G401 (cell line): Measurements from ENCODE around the gene P3H4. TPM values are rescaled to one million over a fixed set of nuclear protein-coding genes. Genes with fewer than 3 reads are reported as not detected.

Source experiments
- DNase-seq: peaks from one replicate; pipeline ENCODE4 v3.0.0-alpha.2; 2015; ENCODE audit warnings: low spot score
- in situ Hi-C: cut with HindIII; loops from 2 replicates; pipeline ENCODE4 v1.10.0; 2016; ENCODE audit warnings: low sequenced_read_pairs, mixed read lengths
- total RNA-seq: library from RNA; depleted of rRNA; stranded (reverse); fragments of >200 nt; shearing (Covaris generic); gene quantifications from 2 replicates; pipeline ENCODE4 v1.2.3, GENCODE V29; 2014

The P3H4 gene
- total RNA-seq, 1 experiment from 2014 or later: 40.4 TPM

DNA sequence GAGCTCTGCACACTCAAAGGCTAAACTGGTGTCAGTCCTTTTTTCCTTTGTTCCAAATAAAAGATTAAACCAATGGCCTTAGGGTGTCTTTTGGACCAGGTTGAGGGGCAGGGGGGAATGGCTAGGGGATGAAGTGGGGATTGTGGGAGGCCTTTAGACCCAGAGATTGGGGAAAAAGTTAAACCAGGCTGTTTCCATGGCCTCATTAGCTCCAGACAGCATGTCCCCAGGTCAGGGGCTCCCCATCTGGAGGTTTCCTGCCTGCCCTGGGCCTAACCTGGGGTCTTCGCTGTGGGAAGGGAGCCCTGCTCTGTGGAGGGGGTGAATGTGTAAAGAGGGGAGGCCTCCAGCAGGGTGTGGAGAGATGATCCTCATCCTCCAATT is 11.4 kb upstream of the P3H4 start:
- in situ Hi-C loops: no loop called here
- DNase-seq: no peak

DNA sequence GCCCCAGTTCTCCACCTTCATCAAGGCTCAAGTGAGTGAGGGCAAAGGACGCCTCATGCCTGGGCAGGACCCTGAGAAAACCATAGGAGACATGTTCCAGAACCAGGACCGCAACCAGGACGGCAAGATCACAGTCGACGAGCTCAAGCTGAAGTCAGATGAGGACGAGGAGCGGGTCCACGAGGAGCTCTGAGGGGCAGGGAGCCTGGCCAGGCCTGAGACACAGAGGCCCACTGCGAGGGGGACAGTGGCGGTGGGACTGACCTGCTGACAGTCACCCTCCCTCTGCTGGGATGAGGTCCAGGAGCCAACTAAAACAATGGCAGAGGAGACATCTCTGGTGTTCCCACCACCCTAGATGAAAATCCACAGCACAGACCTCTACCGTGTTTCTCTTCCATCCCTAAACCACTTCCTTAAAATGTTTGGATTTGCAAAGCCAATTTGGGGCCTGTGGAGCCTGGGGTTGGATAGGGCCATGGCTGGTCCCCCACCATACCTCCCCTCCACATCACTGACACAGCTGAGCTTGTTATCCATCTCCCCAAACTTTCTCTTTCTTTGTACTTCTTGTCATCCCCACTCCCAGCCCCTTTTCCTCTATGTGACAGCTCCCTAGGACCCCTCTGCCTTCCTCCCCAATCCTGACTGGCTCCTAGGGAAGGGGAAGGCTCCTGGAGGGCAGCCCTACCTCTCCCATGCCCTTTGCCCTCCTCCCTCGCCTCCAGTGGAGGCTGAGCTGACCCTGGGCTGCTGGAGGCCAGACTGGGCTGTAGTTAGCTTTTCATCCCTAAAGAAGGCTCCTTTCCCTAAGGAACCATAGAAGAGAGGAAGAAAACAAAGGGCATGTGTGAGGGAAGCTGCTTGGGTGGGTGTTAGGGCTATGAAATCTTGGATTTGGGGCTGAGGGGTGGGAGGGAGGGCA is 10.7 kb upstream of the P3H4 start:
- DNase-seq: no peak
- in situ Hi-C loops: no loop called here

DNA sequence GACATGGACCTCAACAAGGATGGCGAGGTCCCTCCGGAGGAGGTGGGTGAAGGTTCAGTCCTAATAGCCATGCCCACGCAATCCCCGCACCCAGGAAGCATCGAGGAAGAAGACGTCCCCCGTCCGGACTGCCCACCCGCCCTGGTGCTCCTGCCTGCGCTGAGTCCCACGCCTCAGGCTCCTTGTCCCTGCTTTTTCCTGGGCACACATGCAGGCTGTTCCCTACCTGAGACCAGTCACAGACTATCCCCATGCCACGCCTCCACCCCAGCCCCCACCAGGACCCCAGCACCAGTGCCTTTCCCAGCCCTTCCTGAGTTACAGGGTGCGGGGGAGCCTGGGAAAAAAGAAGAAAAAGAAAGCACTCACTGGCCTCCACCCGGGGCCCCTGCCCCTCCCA is 10.0 kb upstream of the P3H4 start:
- in situ Hi-C loops: no loop called here
- no peak for DNase-seq

DNA sequence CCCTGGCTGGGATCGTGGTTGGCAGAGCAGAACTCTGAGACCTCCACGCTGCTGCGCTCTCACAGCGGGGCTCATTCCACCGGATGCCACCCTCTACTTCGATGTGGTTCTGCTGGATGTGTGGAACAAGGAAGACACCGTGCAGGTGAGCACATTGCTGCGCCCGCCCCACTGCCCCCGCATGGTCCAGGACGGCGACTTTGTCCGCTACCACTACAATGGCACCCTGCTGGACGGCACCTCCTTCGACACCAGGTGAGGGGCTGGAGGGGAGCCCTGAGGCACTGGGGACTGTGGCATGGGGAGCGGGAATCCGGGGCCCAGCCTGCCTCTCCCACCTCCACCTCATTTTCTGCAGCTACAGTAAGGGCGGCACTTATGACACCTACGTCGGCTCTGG is 6.3 kb upstream of the P3H4 start:
- in situ Hi-C loops: no loop called here
- DNase-seq: no peak

DNA sequence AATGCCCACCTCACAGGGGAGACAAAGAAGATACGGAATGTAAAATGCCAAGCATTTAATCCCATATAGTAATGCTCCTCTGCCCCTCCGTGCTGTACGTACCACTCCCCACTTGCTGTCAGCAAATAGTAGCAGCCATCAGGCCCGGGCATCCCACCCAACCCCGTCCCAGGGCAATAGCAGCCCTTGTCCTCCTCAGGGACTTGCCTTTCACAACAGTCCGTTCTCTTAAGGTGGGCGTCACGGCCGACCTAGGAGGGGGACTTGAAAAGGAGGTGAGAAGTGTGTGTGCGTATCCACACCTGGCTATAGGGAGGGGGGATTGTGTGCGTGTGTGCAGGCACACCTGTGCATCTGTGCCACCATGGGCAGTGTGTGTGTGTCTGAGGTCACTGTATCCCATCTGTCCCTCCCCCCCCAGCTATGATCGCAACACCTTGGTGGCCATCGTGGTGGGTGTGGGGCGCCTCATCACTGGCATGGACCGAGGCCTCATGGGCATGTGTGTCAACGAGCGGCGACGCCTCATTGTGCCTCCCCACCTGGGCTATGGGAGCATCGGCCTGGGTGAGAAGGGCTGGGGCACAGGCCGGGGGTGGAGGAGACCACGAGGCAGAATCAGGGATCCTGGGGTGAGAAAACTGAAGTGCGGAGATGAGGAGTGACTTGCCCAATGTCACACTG is 5.0 kb upstream of the P3H4 start:
- DNase-seq: no peak
- in situ Hi-C loops: no loop called here

DNA sequence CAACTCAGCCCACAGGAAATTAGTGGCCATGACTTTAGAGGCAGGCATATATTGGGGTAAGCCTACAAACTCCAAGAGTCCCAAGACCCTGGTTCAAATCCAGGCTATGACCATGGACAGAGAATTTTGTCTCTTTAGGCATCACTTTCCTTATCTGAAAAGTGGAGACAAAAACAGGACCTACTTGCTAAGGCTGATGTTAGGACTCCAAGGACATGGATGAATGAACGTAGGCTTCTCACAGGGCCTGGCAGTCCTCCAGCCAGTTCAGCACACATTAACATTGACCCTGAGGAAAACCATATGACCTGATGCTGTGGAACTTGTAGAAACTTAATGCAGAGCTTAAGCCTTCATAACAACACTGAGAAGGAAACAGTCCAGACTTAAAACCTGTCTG is 2.4 kb upstream of the P3H4 start:
- in situ Hi-C loops: no loop called here
- DNase-seq: no peak

DNA sequence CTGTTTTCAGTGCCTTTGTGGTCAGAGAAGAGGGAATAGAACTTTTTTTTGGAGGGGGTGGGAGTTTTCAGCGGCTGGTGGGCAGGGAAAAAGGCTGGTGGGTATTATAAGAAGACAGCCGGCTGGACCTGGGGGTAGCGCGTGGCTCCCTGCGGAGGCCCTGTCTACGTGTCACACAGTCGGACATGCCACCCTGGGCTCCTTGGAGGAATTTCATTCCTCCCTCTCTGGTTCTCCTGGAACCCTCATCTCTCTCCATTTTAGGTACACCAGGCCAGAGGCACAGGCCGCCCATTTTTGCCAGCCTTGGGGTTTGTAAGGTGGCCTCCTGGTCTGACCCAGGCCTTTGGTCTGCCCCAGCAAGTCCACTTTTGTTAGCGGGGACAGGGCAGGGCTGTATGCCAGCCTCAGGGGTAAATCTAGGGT is 2.0 kb upstream of the P3H4 start:
- in situ Hi-C loops: no loop called here
- no peak for DNase-seq

DNA sequence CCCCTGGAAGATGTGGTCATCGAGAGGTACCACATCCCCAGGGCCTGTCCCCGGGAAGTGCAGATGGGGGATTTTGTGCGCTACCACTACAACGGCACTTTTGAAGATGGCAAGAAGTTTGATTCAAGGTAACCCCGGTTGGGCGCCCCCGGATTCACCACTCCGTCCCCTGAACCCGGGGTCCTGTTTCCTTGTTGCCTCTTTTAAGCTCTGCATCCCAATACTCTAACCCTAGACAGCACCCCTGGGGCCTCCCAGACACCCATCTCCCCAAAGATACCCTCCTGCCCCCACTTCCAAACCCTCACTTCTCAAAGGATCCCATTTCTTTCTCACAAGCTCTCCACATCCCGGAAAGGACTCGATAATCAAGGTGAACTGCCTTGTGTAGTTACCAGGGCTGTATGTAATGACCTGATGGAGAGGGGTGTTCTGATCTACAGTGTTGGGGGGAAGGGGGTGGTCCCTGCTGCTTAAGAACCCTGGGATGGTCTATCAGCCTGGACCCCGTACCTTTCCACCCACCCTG is 1.5 kb upstream of the P3H4 start:
- DNase-seq: no peak
- in situ Hi-C loops: no loop called here

DNA sequence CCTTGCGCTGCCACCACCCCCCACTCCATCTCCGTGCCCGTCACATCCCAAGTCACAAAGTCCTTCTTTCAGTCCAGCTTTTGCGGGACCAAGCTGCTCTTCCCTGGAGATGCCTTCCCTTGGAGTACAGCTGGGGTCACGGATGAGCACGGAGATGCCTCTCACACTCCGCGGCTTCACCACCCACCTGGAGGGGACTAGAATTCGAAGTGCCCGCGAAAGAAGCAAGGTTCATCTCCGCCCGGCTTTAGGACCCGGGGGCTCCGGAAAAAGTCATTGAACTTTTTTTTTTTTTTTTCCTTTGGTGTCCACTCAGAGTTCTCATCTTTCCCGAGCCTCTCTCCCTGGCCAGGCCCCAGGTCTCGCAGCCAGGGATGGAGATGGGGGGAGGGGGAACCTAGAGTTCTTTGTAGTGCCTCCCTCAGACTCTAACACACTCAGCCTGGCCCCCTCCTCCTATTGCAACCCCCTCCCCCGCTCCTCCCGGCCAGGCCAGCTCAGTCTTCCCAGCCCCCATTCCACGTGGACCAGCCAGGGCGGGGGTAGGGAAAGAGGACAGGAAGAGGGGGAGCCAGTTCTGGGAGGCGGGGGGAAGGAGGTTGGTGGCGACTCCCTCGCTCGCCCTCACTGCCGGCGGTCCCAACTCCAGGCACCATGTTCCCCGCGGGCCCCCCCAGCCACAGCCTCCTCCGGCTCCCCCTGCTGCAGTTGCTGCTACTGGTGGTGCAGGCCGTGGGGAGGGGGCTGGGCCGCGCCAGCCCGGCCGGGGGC is 817 bp upstream of the P3H4 start, which contains the start of gene FKBP10:
FKBP10 (plus strand) TSS at position 624 of the 771 bp plus-strand sequence; CDS start at position 655, 31 bp downstream.
- DNase-seq: peak; percentile 76
- in situ Hi-C loops: no loop called here

DNA sequence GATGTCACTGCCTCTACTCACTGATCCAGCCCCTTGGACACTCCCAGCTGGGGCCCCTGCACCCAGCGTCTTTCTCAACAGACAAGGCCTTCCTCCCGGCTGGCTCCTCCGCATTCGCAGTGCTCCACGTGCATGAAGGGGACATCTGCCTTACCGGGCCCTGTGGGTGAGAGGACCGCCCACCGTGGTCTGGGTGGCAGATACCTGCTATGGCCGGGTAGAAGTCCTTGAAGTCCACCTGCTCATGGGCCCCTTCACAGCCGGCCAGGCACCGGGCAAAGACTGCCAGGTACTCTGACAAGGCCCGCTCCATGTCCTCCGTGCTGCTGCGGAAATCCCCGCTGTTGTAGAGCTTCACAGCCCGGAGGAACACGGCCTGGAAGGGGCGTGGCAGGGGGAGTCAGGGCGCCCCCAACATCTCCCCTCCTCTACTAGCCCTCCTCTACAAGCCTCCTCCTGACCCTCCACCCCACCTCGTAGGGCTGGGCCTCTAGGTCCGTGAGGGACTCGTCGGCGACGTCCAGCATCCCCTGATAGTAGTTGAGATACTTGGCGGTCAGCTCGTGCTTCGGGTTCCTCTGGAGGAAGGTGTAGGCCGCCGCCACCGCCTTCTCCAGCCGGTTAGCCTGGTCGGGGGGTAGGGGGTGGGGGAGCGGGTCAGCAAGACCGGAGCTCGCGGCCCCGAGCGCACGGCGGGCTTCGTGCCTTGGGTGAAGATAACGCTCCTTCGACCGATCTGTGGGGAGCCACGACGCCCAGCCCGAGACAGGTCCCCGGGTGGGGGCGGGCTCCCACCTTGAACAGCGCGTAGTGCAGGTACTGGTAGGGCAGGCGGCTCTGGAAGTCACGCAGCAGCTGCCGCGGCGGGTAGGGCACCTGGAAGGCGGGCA is 845 bp downstream of the P3H4 start:
- in situ Hi-C loops: no loop called here
- no peak for DNase-seq

DNA sequence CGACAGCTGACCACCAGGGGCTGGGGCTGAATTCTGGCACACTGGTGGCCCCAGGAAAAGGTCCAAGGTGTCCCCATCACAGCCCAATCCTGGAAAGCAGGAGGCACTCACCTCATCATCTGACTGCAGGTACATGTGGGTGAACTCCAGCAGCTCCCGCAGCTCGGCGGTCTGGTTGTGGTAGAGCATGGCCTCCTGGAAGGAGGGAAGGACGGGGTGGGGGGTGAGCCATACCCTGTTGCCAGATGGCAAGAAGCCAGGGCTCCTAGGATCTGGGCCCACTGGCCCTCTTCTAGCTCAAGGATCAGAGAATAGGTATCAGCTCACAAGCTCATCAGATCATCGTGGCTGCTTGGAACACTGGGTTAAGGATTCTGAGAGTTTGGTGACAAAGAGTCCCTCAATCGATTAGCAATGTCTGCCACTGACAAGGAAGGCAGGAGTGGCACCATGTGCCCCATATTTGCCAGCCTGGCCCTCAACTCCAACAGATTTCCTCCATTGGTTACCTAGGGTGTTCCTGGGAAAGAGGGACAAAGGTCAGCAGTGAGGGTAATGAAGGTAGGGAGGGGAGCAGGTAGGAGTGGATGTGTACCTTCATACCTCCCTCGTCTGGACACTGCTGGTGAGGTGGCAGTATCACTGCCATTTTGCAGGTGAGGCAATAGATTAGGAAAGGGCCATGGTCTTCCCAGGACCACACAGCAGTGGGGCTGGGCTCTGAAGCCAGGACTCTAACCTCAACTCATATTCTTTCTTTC is 4.9 kb downstream of the P3H4 start:
- in situ Hi-C loops: loop anchor here (5.0 to 10.0 kb wide), 2 partner anchors 65 to 148 kb away; no protein-coding TSS in a partner anchor
- no peak for DNase-seq

DNA sequence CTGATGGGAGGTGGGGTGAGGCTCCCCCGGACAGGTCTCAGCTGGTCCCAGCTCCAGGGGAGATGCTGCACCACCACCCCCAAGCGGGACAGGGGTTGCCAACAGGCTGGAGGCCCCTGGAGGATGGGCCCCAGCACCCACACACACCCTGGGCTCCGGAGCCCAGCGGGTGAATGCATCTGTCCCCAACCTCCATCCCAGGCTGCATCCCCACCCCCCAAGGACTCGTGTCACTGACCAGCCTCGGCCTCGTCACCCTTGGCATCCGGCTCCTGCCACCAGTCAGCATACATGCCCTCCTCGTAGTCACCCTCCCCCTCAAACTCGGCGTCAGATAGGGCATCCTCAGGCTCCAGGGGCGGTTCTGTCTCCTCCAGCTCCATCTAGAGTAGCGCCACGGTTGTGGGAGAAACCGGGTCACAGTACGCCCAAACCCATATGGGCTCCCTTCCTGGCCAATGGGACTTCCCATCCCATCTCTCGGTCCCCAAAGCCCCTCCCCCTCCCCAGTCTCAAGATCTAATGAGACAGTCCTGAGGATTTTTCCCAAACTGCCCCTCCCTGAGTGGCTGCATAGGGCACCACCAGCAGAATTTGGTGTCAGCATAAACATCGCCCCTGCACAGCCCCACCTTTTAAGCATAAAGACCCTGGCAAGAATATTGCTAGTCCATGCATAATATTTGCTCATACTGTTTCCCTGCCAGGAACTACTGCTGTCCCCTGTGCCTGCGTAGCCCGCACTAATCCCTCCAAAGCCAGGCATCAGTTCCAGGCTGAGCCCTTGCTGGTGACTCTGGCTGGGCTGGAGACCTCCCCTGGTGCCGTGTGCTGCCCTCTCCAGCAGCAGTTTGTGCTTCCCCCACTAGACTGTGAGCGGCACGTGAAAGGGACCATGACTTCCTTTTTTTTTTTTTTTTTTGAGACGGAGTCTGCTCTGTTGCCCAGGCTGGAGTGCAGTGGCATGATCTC is 8.4 kb downstream of the P3H4 start:
- in situ Hi-C loops: loop anchor here (10.0 kb wide), 1 partner anchor 151 kb away; no protein-coding TSS in a partner anchor
- DNase-seq: peak; percentile 63

DNA sequence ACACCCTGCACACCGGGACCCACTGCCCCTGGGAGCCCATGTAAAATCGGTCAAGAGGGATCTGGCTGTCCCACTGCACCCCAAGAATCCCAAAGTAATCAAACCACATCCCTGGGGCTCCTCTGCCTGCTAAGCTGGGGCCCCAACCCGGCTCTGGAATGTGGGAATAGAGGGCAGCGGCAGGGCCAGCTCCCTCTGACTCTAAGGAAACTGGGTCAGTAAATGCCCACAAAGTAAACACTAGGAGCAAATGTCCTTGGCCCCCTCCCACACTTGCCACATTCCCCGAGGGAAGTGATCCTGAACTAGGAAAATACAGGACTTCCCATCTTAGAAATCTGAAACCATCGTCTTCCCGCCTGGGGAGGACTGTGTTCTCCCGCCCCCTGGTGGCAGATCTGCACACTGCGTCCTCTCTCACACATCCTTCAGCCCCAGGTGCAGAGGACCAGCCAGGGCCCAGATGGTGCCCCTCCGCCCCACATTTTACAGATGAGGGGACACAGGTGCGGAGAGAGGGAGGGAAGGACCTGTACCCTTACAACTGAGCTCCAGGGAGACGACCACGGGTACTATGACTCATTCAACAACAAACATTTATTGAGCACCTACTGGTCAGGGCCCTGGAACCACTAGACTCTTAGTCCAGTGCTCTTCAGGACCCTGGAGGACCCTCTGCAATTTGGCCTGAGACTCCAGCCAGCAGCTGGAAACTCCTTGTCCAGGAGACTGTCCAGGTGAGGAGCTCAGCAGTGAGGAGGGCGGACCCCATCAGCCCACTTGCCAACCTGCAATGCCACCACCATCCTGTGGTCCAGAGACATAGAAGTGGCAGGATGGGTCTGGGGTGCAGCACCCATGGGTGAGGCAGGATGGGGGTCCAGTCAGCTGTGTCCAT is 10.1 kb downstream of the P3H4 start:
- DNase-seq: peak; percentile 83
- in situ Hi-C loops: loop anchor here (10.0 kb wide), 1 partner anchor 153 kb away; no protein-coding TSS in a partner anchor

DNA sequence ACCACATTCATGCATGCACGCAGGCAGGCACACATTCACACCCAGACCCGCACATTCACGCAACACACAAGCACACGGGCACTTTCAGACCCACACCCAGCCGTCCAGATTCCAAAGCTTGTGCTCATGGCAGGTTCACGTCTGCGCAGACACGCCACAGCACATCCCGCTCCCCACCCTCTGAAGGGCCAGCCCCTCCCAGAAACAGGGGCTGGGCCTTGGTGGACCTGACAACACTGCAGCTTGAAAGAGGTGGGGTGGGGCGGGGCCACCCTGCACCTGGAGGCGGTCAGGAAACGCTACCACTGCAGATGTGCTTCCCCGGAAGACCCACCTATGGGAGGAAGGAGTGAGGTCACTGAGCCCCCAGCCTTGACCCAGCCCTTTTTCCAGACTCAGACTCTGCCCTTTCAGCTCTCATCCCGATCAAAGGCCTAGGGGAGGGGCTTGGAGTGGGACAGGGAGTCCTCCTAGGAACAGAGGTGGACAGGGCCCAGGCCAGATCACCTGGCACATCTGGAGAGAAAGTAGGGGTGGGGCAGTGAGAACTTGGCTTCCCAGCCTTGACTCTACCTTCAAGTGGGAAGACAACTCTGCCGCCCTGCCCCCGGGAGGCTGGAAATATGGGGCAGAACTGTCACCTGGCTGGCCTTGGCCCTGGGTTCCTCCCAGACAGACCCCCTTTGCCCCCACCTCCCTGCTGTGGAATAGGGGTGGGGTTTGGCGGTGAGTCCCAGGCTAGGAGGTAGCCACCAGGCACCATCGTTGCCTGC is 11.0 kb downstream of the P3H4 start:
- in situ Hi-C loops: loop anchor here (10.0 kb wide), 1 partner anchor 154 kb away; no protein-coding TSS in a partner anchor
- no peak for DNase-seq

DNA sequence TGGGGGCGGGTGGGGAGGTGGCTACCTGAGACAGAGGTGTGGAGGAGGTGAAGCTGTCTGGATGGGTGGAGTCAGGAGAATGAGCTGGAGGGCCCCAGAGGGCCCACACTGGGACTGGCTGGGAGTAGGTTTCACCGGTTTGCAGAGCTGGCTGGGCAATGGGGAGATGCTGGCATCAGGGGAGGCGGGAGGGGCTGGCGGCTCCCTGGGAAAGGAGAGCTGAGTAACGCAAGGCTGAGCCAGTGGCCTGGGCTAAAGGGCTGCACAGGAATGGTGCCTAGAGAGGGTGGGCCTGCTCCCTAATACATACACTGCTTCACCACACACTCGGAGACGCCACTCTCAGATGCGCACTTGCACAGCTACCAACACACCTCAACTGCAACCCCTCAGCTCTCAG is 12.4 kb downstream of the P3H4 start:
- DNase-seq: no peak
- in situ Hi-C loops: no loop called here
